Measurements from ENCODE around the gene RAD51D.
"Not testable (repeated sequence)": the region's sequence is repeated elsewhere in the genome, so short reads cannot be mapped to it uniquely, and the experiment has no call there.

Gene RAD51D

DNA sequence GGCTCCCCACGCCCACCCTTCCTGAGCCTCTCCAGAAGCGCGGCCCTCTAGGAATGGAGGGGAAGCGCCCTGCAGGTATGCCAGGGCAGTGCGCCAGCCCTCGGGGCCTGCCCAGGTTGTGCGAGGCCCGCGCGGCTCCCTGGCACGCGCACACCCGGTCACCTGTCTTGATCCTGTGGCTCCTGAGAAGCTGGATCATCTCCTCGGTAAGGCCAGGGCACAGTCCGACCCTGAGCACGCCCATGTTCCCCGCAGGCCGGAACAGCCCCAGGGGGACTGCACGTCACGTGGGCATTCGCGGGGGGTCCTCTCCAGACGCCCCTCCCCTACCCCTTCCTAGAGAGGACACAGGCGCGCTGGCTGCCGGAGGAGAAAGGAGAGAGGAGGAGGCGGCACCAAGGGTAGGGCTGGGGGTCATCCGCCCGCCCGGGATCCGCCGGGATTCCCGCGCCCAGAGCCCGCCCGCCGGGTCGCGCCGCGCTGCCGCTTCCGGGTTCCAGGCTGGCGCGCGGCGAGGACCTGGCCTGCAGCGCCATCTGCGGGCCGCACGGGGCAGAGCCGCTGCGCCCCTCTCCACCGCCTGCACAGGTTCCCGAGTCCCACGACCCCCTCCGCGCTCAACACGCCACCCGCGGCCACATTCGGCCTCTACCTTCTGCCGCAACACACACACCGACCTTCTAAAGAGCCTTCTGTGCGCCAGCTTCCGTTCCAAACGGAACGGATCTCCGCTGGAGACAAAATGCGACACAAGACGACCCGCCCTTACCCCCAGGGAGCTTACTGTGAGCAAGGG is at the start of gene RAD51D:
Gene RAD51D, minus strand, starts transcription at position 491 of the 796 bp plus-strand sequence. Its CDS starts 247 bp downstream, at position 244.
- peak; percentile 45 for DNase-seq

DNA sequence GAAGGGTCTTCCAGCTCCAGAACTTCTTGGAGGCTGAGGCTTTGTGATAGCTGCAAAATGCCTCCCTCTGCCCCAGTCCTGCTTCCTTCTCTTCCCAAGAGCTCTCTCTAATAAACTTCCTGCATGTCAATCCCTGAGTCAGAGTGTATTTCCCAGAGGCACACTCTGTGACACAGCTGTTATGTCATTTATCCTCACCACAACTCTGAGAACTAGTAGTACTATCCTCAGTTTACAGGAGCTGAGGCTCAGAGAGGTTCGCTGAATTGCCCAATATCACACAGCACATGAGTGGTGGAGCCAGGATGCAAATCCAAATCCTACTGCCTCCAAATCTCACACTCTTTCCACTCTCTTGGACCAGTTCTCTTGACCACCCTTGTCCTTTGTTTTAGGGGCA is 48.0 kb upstream of the RAD51D start:
- DNase-seq, result no peak

DNA sequence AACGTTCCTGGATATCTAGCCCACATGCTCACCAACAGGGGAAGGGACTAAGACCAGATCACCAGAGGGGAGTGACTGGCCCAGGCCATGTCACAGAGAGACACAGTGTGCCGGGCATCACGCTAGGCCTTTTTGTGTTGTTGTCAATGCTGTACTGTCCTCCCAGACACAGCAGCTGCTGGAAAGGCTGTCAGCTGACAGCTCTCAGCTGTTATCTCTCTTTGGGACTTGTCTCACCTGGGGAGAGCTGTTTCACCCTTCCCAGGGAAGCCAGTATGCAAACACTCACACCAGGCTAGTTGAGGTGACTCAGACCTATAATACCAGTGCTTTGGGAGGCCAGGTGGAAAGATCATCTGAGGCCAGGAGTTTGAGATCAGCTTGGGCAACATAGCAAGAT is 47.4 kb upstream of the RAD51D start:
- DNase-seq, result no peak

DNA sequence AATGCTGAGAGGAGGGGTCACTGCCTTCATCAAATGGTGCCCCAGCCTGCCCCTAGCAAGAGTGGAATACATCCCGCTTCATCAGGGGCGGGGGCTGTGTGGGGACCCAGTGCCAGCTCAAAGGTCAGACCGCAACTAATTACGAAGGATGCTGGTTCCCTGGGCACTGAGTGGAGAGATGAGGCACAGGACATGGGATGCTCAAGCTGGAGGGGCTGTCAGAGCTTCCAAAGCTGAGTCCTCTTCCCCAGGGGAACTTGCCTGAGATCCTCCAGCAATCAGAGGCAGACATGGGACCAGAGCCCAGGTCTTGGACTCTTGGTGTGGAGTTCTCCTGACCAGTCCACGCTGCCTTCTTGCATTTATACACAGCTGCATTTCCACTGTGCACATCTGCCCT is 46.9 kb upstream of the RAD51D start:
- DNase-seq, result no peak

DNA sequence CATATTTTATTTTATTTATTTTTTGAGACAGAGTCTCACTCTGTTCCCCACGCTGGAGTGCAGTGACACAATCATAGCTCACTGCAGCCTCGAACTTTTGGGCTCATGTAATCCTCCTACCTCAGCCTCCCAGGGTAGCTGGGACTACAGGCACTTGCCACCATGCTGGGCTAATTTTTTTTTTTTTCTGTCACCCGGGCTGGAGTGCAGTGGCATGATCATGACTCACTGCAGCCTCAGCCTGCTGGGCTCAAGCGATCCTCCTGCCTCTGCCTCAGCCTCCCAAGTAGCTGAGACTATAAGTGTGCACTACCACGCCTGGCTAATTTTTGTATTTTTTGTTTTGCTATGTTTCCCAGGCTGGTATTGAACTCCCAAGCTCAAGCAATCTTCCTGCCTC is 45.1 kb upstream of the RAD51D start:
- DNase-seq, result no peak

DNA sequence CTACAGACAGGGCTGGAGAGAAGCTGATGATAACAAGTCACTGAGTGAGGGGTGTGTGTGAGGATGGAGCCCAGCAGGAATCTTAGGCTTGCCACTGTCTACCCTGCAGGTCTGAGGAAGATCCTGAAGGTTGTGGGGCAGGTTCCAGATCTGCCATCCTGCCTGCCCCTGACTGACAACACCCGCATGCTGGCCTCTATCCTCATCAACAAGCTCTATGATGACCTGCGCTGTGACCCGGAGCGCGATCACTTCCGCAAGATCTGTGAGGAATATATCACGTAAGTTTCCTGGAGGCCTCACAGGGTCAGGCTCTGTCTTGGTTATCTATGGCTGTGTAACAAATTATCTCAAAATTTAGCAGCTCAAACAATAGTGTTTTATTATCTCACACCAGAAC is 44.2 kb upstream of the RAD51D start:
- no peak for DNase-seq

DNA sequence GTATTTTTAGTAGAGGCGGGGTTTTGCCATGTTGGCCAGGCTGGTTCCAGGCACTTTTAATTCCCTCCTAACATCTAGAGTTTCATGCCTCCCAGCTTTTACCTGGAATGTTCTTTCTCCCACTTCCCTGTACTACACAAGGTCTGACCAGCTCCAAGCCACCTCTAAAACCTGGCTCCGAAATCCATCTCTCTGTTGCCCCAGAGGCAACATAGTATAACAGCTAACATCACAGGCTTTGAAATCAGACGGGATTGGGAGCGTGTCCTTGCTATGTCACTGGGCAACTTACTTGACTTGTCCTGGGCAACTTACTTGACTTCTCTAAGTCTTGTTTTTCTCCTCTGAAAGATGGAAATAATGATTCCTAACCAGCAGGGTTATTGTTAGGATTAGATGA is 43.1 kb upstream of the RAD51D start:
- DNase-seq, result no peak

DNA sequence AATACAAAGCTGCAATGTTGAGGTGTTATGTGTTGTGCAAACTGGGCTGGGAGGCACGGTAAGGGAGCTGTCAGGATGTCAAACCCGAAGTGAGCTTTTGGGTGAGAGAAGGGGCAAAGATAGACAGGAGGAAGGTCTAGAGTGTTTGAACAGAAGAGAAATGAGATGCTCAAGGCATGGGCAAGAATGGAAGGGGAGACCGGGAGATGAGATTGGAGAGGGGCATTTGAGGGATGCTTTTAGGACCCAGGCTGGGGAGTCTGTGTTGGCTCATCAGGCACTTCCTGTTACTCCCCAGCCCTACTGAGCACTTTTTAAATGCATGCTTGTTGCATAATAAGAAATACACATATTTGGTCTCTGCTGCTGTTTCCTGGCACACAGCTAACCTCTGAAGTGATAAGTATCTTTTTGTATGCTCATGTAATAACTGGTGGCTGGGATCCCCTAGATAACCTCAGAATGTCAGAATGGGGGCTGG is 41.7 kb upstream of the RAD51D start:
- no peak for DNase-seq

DNA sequence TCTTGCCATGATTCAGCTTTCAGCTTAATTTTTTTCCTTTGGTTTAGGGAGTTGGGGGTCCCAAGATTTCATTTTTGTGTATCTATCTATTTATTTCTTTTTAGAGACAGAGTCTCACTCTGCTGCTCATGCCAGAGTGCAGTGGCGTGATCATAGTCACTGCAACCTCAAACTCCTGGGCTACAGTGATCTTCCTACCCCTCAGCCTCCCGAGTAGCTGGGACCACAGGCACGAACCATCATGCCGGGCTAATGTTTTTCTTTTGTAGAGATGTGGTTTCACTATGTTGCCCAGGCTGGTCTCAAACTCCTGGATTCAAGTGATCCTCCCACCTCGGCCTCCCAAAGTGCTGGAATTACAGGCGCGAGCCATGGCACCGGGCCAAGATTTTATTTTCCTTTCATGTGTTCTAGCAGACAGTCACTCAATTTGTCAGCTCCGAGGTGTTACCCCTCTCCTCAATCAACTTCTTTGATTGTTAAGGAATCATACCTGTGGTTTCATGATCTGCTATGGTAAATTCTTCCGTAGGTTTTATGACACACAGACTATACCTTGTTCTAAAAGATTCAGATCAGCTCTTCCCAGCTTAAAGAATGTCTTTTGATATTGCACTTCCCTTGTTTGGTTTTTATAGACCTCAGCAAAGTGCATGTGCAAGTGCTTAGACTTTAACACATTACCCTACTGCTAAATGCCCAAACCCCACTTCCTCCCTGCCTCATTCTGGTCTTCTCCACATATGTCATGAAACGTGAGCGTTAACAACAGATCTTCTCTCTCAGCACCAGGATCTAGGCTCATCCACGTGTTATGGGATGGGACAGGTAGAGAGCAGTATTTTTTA is 40.9 kb upstream of the RAD51D start:
- DNase-seq, result no peak

DNA sequence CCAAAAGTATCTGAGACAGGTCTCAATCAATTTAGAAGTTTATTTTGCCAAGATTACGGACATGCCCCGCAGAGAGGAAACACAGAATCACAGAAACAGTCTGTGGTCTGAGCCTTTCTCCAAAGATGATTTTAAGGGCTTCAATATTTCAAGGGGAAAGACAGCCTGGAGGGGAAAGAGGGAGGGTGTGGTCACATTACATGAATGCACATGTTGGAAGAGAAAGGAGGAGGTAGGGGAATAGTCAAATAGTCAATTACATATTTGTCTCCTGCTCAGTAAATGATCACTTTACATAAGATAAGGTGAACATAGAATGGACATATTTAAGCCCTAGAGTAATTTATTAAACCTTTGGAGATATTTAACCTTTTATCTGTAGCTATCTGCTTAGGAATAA is 40.3 kb upstream of the RAD51D start:
- no peak for DNase-seq

DNA sequence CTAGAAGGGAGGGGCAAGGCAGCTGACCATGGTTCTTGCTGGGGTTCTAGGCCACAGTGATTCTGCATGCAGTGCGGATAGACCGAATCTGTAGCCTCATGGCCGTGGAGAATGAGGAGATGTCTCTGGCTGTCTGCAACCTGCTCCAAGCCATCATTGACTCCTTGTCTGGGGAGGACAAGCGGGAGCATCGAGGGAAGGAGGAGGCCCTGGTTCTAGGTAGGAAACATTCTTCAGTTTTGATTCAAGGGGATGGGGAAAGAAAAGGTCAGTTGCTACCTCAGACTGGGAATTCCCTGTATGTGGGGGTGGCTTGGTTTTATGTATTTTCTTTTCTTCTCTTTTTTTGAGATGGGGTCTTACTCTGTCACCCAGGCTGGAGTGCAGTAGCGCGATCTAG is 35.6 kb upstream of the RAD51D start:
- DNase-seq, result no peak

DNA sequence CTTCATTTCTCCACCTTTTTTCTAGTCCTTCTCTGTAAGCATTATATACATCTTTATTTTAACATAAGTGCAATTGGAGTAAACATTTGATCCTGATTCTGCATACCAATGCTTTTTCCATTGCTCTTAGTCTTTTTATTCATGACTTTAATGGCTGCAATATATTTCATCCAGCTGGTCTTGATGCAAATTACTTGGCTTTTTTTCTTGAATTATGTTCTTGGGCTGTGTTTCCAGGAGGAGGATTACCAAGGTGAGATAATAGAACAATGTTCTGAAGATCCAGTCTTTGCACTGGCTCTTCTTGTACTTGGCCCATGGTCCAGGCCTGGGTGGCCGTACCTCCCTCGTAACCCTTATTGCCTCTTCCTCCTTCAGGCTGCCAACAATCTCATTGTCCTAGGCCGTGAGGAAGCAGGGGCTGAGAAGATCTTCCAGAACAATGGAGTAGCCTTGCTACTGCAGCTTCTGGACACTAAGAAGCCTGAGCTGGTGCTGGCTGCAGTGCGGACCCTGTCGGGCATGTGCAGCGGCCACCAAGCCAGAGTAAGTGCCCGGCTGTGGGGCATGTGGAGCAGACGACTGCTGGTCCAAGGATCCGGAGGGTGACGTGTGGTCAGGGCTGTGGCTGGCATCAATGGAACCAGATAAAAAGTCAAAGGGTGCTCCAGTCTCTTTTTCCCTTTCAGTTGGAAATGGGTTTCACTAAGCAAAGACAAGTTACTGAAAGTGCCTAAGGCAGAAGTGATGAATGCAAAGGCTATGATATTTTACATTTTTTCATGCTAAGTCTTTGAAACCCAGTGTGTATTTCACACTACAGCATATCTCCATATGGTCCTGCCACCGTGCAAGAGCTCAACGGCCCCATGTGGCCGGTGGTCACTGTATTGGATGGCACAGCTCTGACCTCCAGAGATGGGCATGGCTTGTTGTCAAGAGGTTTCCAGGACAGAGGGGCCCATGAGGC is 34.8 kb upstream of the RAD51D start:
- DNase-seq, result no peak

DNA sequence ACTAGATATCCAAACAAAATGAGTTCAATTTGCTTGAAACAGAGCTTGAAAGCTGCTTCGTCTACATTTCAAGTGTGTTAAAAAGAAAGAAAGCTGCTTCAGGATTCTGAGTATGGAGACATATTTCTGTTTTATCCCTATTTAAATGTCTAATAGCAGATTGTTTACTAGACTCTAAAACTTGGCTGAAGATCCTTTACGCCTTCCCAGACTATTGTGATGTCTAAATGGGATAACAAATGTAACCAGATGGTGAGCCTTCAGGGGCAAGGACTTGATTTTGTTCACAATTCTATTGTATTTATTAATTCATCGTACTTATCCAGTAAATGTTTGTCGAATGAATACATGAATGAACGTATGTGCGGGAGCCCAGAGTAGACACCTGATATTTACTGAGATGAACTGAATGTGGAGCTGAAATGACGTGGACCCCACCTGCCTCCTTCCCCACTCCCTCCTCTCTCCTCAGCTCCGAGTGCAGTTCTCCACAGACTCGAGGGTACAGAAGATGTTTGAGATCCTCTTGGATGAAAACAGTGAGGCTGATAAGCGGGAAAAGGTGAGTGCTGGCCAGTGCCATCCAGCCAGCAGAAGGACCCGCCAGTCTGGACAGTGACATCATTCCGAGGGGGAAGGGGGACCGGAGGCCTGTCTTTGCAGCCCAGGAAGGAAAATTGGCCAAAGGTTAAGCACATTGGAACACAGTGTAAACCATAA is 32.9 kb upstream of the RAD51D start:
- DNase-seq, result no peak

DNA sequence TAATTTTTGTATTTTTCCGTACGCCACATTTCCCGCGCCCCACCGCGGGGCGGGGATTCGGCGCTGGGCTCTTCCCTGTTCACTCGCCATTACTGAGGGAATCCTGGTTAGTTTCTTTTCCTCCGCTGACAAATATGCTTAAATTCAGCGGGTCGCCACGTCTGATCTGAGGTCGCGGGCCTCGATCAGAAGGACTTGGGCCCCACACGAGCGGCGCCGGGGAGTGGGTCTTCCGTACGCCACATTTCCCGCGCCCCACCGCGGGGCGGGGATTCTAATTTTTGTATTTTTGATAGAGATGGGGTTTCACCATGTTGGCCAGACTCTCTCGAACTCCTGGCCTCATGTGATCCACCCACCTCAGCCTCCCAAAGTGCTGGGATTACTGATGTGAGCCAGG is 31.4 kb upstream of the RAD51D start:
- DNase-seq, result not testable (repeated sequence)

DNA sequence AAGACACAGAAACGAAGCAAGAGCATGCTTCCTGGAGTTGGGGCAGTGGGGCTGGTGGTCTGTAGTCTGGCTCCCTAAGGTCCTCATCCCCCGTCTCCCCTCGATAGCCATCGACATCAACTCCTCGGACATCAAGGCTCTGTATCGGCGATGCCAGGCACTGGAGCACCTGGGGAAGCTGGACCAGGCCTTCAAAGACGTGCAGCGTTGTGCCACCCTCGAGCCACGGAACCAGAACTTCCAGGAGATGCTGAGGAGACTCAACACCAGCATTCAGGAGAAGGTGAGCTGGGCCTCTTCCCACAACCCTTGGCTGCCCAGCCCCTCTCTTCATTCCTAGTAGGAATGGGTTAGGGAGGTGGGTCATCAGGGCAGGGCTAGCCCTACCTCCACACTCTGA is 30.3 kb upstream of the RAD51D start:
- DNase-seq, result no peak

DNA sequence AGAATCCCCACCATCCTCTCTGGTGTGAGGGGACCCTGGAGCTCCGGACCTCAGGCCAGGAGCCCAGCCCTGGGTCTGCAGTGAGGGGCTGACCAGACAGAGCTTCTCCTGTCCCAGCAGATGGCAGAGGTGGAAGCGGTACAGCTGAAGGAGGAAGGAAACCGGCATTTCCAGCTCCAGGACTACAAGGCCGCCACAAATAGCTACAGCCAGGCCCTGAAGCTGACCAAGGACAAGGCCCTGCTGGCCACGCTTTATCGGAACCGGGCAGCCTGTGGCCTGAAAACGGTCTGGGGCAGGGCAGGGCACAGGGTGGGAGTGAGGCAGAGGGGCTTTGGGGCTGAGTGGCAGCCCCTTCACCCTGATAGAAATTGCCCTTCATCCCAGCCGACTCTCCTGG is 28.5 kb upstream of the RAD51D start:
- no peak for DNase-seq

DNA sequence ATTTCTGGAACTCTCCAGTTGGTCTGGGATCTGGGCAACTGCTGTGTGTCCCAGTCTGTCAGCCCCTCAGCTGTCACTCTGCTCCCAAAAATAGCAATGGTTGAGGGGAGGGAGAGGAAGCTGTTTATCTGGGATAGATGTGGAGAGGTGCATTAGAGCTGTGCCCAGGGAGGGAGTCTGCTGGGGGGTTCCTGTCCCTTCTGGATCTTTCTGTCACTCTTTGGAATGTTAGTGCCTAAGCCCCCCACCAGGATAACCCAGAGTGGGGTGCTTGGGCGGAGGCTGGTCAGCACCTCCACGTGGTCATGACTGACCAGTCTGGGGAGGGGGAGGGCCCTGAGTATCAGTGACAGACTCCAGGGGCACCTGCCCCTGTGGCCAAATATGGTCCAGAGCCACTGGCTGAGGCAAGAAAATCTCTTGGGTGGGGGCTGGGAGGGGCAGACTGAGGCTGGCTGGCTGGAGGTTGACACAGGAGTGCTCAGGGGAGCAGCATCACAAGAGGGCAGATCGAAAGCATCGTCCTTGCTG is 27.8 kb upstream of the RAD51D start, which contains the start of gene UNC45B:
Gene UNC45B, plus strand, starts transcription at position 443 of the 531 bp plus-strand sequence. CDS start 447 bp downstream, outside the sequence.
- no peak for DNase-seq

DNA sequence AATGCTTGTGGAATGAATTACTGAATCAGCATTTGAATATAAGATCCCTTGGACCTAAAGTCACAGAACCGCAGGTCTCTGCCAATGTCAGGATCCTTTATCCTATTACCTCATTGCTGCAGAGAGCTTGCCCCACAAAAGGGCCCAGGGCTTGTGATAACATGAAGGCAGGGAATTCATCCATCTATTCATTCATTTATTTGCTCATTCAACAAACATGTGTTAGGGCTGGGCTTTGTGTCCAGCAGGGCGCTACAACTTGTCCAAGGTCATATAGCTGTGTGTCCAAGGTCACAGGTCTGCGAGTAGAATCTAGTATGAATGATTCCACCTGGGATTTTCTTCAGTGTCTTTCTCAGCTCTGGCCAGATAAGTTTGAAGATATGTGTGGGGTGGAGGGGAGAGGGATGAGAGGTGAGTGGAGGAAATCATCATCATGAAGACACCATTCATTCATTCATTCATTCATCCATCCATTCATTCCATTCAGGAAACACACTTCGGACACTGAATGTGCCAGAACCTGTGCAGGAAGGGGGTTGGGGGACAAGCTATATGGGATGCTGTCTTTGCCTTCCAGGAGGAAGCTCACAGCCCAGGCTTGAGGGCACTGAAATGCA is 26.7 kb upstream of the RAD51D start:
- no peak for DNase-seq

DNA sequence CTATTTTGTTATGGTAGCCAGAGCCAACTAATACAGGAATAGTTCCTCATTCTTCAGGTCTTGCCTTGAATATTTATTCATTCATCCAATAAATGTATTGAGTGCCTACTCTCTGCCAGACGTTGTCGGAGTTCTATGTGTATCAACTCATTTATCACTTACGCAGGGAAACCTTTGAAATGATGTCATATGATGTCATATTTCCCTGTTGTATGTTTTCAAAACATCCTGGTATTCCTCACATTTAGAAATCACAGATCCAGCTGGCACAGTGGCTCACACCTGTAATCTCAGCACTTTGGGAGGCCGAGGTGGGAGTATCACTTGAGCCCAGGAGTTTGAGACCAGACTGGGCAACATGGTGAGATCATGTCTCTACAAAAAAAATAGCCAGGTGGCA is 25.2 kb upstream of the RAD51D start:
- DNase-seq, result no peak

DNA sequence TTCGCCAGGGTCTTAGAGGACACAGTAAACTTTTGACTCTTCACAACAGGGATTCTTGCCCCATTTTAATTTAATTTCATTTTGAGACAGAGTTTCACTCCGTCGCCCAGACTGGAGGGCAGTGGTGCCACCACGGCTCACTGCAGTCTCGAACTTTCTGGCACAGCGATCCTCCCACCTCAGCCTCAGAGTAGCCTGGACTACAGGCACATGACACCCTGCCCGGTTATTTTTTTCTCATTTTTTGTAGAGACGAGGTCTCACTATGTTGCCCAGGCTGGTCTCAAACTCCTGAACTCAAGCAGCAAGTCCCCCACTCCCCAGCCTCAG is 22.8 kb upstream of the RAD51D start:
- no peak for DNase-seq

DNA sequence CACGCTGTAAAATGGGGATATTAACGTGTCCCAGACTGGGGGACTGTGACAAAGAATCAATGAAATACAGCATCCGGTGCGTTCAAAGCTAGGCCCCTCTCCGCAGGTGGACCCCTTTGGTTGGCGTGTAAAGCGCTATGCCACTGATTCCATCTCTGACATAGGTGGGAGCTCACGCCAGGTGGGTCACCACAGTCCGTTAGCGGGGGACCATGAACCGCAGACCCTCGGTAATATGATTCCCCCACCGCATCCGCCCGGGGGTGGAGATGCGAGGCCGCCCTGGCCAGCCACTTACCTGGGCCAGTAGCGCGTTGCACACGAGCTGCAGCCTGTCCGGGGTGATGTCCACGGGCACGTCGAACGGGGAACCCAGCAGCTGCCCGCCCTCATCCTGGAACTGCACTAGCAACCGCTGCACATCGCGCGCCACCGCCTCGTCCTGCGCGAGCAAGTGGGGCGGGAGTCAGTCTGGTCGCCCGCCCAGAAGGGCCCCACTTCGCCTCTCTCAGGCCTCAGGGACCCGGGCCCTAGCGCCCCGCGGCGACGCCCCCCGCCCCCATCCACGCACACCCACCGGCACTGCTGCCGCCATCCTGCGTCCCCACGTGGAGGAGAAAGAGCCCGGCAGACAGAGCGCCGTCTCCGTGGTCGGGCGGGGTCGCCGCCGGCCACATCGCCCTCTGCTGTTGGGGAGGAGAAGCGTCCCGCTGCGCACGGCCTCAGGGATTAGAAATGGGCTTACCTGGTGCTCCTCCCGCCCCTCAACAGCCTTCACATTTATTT is 22.2 kb upstream of the RAD51D start, which contains the start of gene NLE1:
Gene NLE1, minus strand, starts transcription at position 623 of the 786 bp plus-strand sequence. Its CDS starts 28 bp downstream, at position 595.
- DNase-seq, result peak; percentile 20

Measured in NCI-H187 treated with DMSO at 0.1 percent for 48 hours (cell line).